Heart left ventricle (tissue), 16 donors: ENCODE measurements around the gene SIM1. TPM values are rescaled to one million over a fixed set of nuclear protein-coding genes. Genes with fewer than 3 reads are reported as not detected.
"Not testable (repeated sequence)": the region's sequence is repeated elsewhere in the genome, so short reads cannot be mapped to it uniquely, and the experiment has no call there.

ENCODE experiments used
- ATAC-seq, 4 donors: fragments of 200-7000 bp; cut with Tn5 transposase; one replicate each; pipeline ENCODE4 v1.9.1; 2020 to 2022; ENCODE audit warnings: moderate library complexity in 4 of 4, mild to moderate bottlenecking in 3 of 4, moderate number of reproducible peaks in 1 of 4
- DNase-seq, 5 donors: peaks; one replicate each; pipeline ENCODE4 v3.0.0-alpha.2; 2020
- H3K27ac ChIP-seq, 12 donors: fragments of 200-600 bp; sonication (generic) in 4 of 12; one replicate each; pipeline versions ENCODE4 v1.5.0 to v1.8.0; 2016 to 2022; ENCODE audit warnings: mild to moderate bottlenecking in 2 of 12
- H3K27me3 ChIP-seq, 9 donors: fragments of 200-600 bp; sonication (generic) in 2 of 9; one replicate each; pipeline versions ENCODE4 v1.5.1 to v1.8.0; 2016 to 2022; ENCODE audit warnings: mild to moderate bottlenecking in 3 of 9
- H3K36me3 ChIP-seq, 9 donors: fragments of 200-600 bp; sonication (generic) in 2 of 9; one replicate each; pipeline versions ENCODE4 v1.5.0 to v1.8.0; 2018 to 2022; ENCODE audit warnings: mild to moderate bottlenecking in 2 of 9
- H3K4me1 ChIP-seq, 12 donors: fragments of 200-600 bp; sonication (generic) in 4 of 12; one replicate each; pipeline versions ENCODE4 v1.5.0 to v1.8.0; 2016 to 2022; ENCODE audit warnings: mild to moderate bottlenecking in 3 of 12
- H3K4me3 ChIP-seq, 12 donors: fragments of 200-600 bp; sonication (generic) in 4 of 12; one replicate each; pipeline versions ENCODE4 v1.5.0 to v1.8.0; 2017 to 2022; ENCODE audit warnings: mild to moderate bottlenecking in 9 of 12, moderate library complexity in 4 of 12
- H3K9me3 ChIP-seq, 12 donors: fragments of 200-600 bp; sonication (generic) in 4 of 12; one replicate each; pipeline versions ENCODE4 v1.5.0 to v1.8.0; 2016 to 2022; ENCODE audit warnings: mild to moderate bottlenecking in 1 of 12
- POLR2A ChIP-seq, 2 donors: fragments of 450-650 bp; IDR thresholded peaks; one replicate each; pipeline ENCODE4 v1.6.1; 2017; ENCODE audit warnings: antibody characterized with exemption in 2 of 2, mild to moderate bottlenecking in 2 of 2, moderate library complexity in 2 of 2
- WGBS, 4 donors: extraction: QIAGEN DNeasy Blood & Tissue Kit in 2 of 4; methylation state at CpG; one replicate each; pipeline versions ENCODE4 v1.1.5 to v1.1.7; 2013 to 2018; 5-methylcytosine and 5-hydroxymethylcytosine counted together
- intact Hi-C, 10 donors: fragments of 100-400 bp; cut with DNase I; formaldehyde crosslinking; loops; one replicate each; pipeline versions ENCODE4 v1.11.1 to v1.14.2; 2022
- polyA plus RNA-seq, 2 donors: library from polyadenylated mRNA; stranded (reverse); fragments of 200-250 nt; gene quantifications; one replicate each; pipeline ENCODE4 v1.2.3, GENCODE V29; 2013
- total RNA-seq, 9 donors: library from RNA; depleted of rRNA in 2 of 9; stranded (reverse); fragments of >200 nt in 2 of 9; fragmentation: NEBNext Ultra II Directional in 3 of 9; extraction: Animal tissue kit (Norgen Biotek cat#: 25700) in 3 of 9; gene quantifications; one replicate each; pipeline versions ENCODE4 v1.1.0 to v1.2.4, GENCODE V29; 2016 to 2023
- TF ChIP-seq, protein P1 (sequence below), 12 donors: fragments of 200-600 bp; sonication (generic) in 4 of 12; IDR thresholded peaks; one replicate each; pipeline versions ENCODE4 v1.5.0 to v1.8.0; 2018 to 2022; ENCODE audit warnings: antibody characterized with exemption in 12 of 12, mild to moderate bottlenecking in 5 of 12
- donor health status: ischemic (EF 13 %, LVEDD 7.1; RV severe dilation, severe dysfunction).
- donor health status: healthy with polysubstance abuse.
- donor health status: DM: no; HTN: yes; CAD: no.
- donor health status: DM: no; HTN: no; CAD: no.
- donor health status: ischemic (EF 25% LVEDD 6.9; RV normal size, moderate dysfunction).
- donor health status: ischemic (EF 25% LVEDD 5.7; RV mildly dilated, moderate dysfunction).
- donor health status: healthy.
- donor health status: DM: yes; HTN: yes; CAD: no.
- donor health status: ischemic (EF 35%, LVEDD 5.7; RV mildly dilated, moderate dysfunction).
- donor health status: nonischemic (EF 11% LVEDD 7.7; RV severe dilation, severe dysfunction).
- donor health status: DM: yes; HTN: yes; CAD: no.
- donor health status: PGD.
- donor health status: ischemic (EF 29% LVEDD 5.4; RV normal size, mild dysfunction).
- donor health status: nonischemic (EF 23%, LVEDD 6.1; RV moderate dilation, normal function).

The SIM1 gene
- total and polyA plus RNA-seq, 11 donors = 0.50 TPM; not detected in 10

DNA sequence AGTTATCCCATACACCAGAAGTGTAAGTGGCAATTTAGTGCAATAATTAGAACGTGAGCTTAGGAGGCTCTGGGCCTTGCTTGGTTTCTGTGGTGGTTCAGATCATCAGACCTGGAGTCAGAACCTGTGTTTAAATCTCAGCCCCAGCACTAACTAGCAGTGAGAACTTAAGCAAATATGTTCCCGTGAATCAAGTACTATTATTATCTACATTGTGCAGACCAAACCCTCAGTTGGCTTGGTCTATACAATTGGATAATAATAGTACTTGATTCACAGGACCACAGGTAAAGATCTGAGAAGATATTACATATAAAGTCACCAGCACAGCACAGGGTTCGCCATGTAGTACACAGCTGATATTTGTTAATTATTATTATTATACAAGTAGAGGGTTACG, 93.1 kb downstream of the SIM1 start:
- TF ChIP-seq POLR2A (IDR thresholded peaks at IDR 0.05) = no peak
- TF ChIP-seq, protein P1, sequence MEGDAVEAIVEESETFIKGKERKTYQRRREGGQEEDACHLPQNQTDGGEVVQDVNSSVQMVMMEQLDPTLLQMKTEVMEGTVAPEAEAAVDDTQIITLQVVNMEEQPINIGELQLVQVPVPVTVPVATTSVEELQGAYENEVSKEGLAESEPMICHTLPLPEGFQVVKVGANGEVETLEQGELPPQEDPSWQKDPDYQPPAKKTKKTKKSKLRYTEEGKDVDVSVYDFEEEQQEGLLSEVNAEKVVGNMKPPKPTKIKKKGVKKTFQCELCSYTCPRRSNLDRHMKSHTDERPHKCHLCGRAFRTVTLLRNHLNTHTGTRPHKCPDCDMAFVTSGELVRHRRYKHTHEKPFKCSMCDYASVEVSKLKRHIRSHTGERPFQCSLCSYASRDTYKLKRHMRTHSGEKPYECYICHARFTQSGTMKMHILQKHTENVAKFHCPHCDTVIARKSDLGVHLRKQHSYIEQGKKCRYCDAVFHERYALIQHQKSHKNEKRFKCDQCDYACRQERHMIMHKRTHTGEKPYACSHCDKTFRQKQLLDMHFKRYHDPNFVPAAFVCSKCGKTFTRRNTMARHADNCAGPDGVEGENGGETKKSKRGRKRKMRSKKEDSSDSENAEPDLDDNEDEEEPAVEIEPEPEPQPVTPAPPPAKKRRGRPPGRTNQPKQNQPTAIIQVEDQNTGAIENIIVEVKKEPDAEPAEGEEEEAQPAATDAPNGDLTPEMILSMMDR (IDR thresholded peaks at IDR 0.05) = no peak
- no peak overlapping the region for H3K27ac ChIP-seq
- intact Hi-C loops = no loop called here
- WGBS, 4 donors = 84 to 91% (median 87%) methylated on average over 4 of the region's 4 CpGs
- ATAC-seq (no peak), DNase-seq (no peak)
- no peaks in the 10 kb centered on the region for H3K27me3 ChIP-seq
- no peaks in the 10 kb centered on the region for H3K4me1 ChIP-seq
- no peak overlapping the region for H3K4me3 ChIP-seq
- H3K9me3 ChIP-seq = no peaks in the 10 kb centered on the region
- no peaks in the 10 kb centered on the region for H3K36me3 ChIP-seq

DNA sequence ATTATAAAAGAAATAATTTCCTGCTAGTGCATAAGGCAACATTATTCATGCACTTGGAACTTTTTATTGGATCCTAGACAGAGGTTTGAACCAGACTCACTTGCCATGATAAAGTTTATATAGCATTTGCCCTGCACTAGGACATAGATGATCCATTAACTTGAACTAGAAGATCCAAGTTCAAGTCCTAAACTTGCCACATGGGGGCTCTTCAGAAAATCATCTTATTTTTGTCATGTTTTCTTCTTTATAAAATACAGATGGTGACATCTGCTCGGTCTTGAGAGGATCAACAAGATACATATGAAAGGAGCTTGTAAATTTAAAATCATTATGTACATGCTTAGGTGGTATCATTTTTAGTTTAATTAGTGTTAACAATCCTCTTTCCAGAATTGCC, 94.5 kb downstream of the SIM1 start:
- no peak for DNase-seq
- no peaks in the 10 kb centered on the region for H3K27me3 ChIP-seq
- H3K9me3 ChIP-seq = no peaks in the 10 kb centered on the region
- no peaks in the 10 kb centered on the region for H3K4me1 ChIP-seq
- 59 to 70% (median 64%) methylated on average over 1 of the region's 1 CpG for WGBS, 4 donors
- intact Hi-C loops = no loop called here
- no peaks in the 10 kb centered on the region for H3K36me3 ChIP-seq
- TF ChIP-seq, protein P1 (IDR thresholded peaks at IDR 0.05) = no peak
- no peak for TF ChIP-seq POLR2A (IDR thresholded peaks at IDR 0.05)
- H3K4me3 ChIP-seq = no peak overlapping the region
- no peak for ATAC-seq
- no peak overlapping the region for H3K27ac ChIP-seq

DNA sequence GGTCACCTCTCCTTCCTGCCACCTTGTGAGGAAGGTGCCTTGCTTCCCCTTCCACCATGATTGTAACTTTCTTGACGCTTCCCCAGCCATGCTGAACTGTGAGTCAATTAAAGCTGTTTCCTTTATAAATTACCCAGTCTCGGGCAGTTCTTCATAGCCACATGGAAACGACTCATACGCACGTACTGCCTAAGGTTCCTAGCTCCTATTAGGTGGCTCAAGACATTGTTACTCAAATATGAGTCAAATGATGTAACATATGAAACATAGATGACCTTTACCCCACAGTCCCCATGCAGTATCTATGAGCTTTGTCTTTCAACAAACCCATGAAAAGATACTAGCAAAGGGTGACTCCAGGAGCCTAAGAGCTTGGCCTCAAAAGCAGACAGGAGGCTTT, 98.3 kb downstream of the SIM1 start:
- 90 to 92% (median 91%) methylated on average over 5 of the region's 5 CpGs for WGBS, 4 donors
- Histone ChIP-seq H3K27ac (no peak overlapping the region), H3K4me1 (no peaks in the 10 kb centered on the region), H3K27me3 (no peaks in the 10 kb centered on the region), H3K36me3 (no peaks in the 10 kb centered on the region), H3K4me3 (no peak overlapping the region), H3K9me3 (no peaks in the 10 kb centered on the region)
- intact Hi-C loops = no loop called here
- TF ChIP-seq, protein P1 (IDR thresholded peaks at IDR 0.05) = no peak
- no peak for TF ChIP-seq POLR2A (IDR thresholded peaks at IDR 0.05)
- no peak for DNase-seq
- ATAC-seq = no peak

DNA sequence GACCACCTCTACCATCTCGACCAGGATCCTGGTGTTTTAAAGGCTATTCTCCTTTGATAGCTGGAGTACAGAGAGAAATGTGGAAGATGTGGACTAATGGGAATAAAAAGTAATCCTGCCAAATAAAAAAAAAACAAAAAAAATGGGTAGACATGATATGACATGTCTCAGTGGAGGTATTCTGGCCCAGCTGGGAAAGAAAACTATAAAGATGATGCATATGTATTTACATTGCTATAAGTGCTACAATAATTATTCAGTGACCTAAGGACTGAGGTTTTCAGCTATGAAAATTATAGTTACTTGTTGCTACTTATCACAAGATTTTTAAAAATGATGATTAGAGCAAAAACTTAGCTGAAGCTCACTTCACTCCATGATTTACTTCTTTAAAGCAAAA, 101.1 kb downstream of the SIM1 start:
- no peak for TF ChIP-seq POLR2A (IDR thresholded peaks at IDR 0.05)
- TF ChIP-seq, protein P1 (IDR thresholded peaks at IDR 0.05) = no peak
- Histone ChIP-seq H3K27ac (no peak overlapping the region), H3K4me1 (no peaks in the 10 kb centered on the region), H3K27me3 (no peaks in the 10 kb centered on the region), H3K4me3 (no peak overlapping the region), H3K36me3 (no peaks in the 10 kb centered on the region), H3K9me3 (peaks cover 0 to 3% (median 0%) of the 10 kb centered on the region in 12 donors)
- intact Hi-C loops = no loop called here
- 46 to 67% (median 62%) methylated on average over 1 of the region's 1 CpG for WGBS, 4 donors
- no peak for DNase-seq
- ATAC-seq = no peak

DNA sequence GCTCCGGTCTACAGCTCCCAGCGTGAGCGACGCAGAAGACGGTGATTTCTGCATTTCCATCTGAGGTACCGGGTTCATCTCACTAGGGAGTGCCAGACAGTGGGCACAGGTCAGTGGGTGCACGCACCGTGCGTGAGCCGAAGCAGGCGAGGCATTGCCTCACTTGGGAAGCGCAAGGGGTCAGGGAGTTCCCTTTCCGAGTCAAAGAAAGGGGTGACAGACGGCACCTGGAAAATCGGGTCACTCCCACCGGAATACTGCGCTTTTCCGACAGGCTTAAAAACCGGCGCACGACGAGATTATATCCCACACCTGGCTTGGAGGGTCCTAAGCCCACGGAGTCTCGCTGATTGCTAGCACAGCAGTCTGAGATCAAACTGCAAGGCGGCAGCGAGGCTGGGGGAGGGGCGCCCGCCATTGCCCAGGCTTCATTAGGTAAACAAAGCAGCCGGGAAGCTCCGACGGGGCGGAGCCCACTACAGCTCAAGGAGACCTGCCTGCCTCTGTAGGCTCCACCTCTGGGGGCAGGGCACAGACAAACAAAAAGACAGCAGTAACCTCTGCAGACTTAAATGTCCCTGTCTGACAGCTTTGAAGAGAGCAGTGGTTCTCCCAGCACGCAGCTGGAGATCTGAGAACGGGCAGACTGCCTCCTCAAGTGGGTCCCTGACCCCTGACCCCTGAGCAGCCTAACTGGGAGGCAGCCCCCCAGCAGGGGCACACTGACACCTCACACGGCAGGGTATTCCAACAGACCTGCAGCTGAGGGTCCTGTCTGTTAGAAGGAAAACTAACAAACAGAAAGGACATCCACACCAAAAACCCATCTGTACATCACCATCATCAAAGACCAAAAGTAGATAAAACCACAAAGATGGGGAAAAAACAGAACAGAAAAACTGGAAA, 109.7 kb downstream of the SIM1 start:
- peak in 1 of 5 donors; percentile 58 for DNase-seq
- H3K4me1 ChIP-seq, H3K36me3 ChIP-seq, intact Hi-C loops, H3K4me3 ChIP-seq, H3K27me3 ChIP-seq, H3K9me3 ChIP-seq, H3K27ac ChIP-seq, ATAC-seq: not testable (repeated sequence)
- 70 to 93% (median 79%) methylated on average over 25 to 34 of the region's 35 CpGs for WGBS, 4 donors
